Hepatocyte (in vitro differentiated cells): ENCODE results near the gene FILIP1L. TPM values are rescaled to one million over a fixed set of nuclear protein-coding genes. Genes with fewer than 3 reads are reported as not detected.
A peak's percentile ranks its signal among the peaks of the same experiment; 100 is the strongest.
"Not testable (repeated sequence)": the region's sequence is repeated elsewhere in the genome, so short reads cannot be mapped to it uniquely, and the experiment has no call there.

Experiments
- DNase-seq: peaks from one replicate; pipeline ENCODE4 v3.0.0-alpha.2; 2016; ENCODE audit warnings: low spot score
- H2AFZ ChIP-seq: fragments of 200-600 bp; sonication (generic); 2 replicates; pipeline ENCODE4 v1.6.0; 2016; ENCODE audit warnings: antibody characterized with exemption, mild to moderate bottlenecking
- H3K27ac ChIP-seq: fragments of 200-600 bp; sonication (generic); 2 replicates; pipeline ENCODE4 v1.5.1; 2016; ENCODE audit warnings: mild to moderate bottlenecking
- H3K27me3 ChIP-seq: fragments of 200-600 bp; sonication (generic); 2 replicates; pipeline ENCODE4 v1.6.1; 2016
- H3K36me3 ChIP-seq: fragments of 200-600 bp; sonication (generic); replicated peaks from 2 replicates; pipeline ENCODE4 v1.5.1; 2016; ENCODE audit warnings: low read depth; ENCODE audit not compliant: insufficient read depth
- H3K4me1 ChIP-seq: fragments of 200-600 bp; sonication (generic); 2 replicates; pipeline ENCODE4 v1.5.1; 2016; ENCODE audit warnings: mild to moderate bottlenecking, moderate library complexity; ENCODE audit not compliant: insufficient read depth
- H3K4me2 ChIP-seq: fragments of 200-600 bp; sonication (generic); 2 replicates; pipeline ENCODE4 v1.6.0; 2016
- H3K4me3 ChIP-seq: fragments of 200-600 bp; sonication (generic); 2 replicates; pipeline ENCODE4 v1.5.1; 2016; ENCODE audit warnings: mild to moderate bottlenecking
- H3K79me2 ChIP-seq: fragments of 200-600 bp; sonication (generic); 2 replicates; pipeline ENCODE4 v1.6.0; 2017; ENCODE audit warnings: mild to moderate bottlenecking
- H3K9me2 ChIP-seq: fragments of 200-600 bp; sonication (generic); replicated peaks from 2 replicates; pipeline ENCODE4 v1.6.0; 2017; ENCODE audit warnings: mild to moderate bottlenecking; ENCODE audit not compliant: insufficient read depth
- H3K9me3 ChIP-seq: fragments of 200-600 bp; sonication (generic); 2 replicates; pipeline ENCODE4 v1.5.1; 2016; ENCODE audit warnings: low read depth, mild to moderate bottlenecking
- H4K20me1 ChIP-seq: fragments of 200-600 bp; sonication (generic); 2 replicates; pipeline ENCODE4 v1.6.0; 2016; ENCODE audit warnings: mild to moderate bottlenecking; ENCODE audit not compliant: insufficient read depth, poor library complexity, severe bottlenecking
- CTCF ChIP-seq: fragments of 200-600 bp; sonication (generic); IDR thresholded peaks from 2 replicates; pipeline ENCODE4 v1.5.1; 2016; ENCODE audit warnings: antibody characterized with exemption, mild to moderate bottlenecking; ENCODE audit not compliant: poor library complexity
- EZH2 ChIP-seq: fragments of 200-600 bp; sonication (generic); IDR thresholded peaks from 2 replicates; pipeline ENCODE4 v1.6.1; 2016; ENCODE audit warnings: antibody characterized with exemption, mild to moderate bottlenecking, borderline replicate concordance
- EZH2phosphoT487 ChIP-seq: fragments of 200-600 bp; sonication (generic); IDR thresholded peaks from one replicate; pipeline ENCODE4 v1.6.1; 2018; ENCODE audit warnings: antibody characterized with exemption, mild to moderate bottlenecking, low read depth, moderate library complexity; ENCODE audit not compliant: unreplicated experiment, severe bottlenecking
- WGBS: methylation state at CpG from one replicate; pipeline ENCODE4 v1.1.6; 2016; ENCODE audit warnings: low lambda C conversion rate; ENCODE audit errors: missing lambda C conversion rate; 5-methylcytosine and 5-hydroxymethylcytosine counted together
- polyA plus RNA-seq: library from polyadenylated mRNA; unstranded; fragments of >200 nt; fragmentation: Nextera tagmentation; extraction: Ambion mirVana; gene quantifications from 2 replicates; pipeline ENCODE4 v1.2.1, GENCODE V29; 2016
- total RNA-seq: library from RNA; depleted of rRNA; stranded (reverse); fragments of >200 nt; gene quantifications from 2 replicates; pipeline ENCODE4 v1.2.3, GENCODE V29; 2014

Gene FILIP1L
- total and polyA plus RNA-seq, 2 experiments from 2014 or later, result 48.2 to 49.4 TPM

DNA sequence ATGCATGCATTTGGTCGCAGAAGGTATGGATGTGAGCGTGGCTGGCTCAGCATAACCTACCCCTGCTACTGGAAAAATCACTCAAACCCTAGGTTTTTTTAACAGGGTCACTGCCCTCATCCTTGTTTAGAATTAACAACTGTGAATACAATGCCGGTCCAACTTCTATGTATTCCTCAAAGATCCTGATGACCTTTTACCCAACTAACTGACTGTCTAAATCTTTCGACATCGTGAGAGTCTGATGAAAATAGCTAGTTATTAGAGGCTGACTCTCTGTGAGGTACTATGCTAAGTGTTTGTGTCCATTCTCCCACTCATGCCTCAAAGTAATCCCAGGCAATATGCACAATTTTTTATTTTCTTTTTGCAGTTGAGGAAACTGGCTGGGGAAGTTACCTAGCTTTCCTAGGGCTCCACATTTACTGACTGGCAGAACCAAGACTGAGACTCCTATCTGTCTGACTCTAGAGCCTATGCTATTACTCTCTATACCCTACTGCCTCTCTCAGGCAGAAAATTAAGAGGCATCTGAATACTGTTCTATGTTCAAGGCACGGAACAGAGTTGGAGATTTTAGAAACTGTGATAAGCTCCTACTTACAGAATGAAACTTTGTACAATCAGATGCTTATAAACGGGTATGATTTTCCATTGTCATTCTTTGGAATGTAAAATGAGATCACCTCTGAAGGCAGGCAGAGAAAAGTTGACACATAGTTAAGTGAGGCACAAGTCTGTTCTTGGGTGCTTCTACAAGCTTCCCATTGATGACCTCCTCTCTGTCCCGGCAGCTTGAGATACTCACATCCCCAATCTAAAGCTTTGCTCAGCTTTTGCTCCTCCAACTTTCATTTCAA is 56.4 kb downstream of the FILIP1L start:
- Histone ChIP-seq H3K9me3 (no peaks in the 10 kb centered on the region), H4K20me1 (no peaks in the 10 kb centered on the region), H3K4me3 (no peak overlapping the region), H3K4me1 (peaks cover 16% of the 10 kb centered on the region), H2AFZ (no peak overlapping the region), H3K79me2 (no peaks in the 10 kb centered on the region), H3K27ac (no peak overlapping the region), H3K4me2 (no peak overlapping the region), H3K27me3 (no peaks in the 10 kb centered on the region), H3K9me2 (no peaks in the 10 kb centered on the region), H3K36me3 (no peaks in the 10 kb centered on the region)
- 84% methylated on average over 8 of the region's 8 CpGs for WGBS
- no peak for DNase-seq
- TF ChIP-seq CTCF (peak; percentile 10), EZH2phosphoT487 (no peak), EZH2 (no peak)

DNA sequence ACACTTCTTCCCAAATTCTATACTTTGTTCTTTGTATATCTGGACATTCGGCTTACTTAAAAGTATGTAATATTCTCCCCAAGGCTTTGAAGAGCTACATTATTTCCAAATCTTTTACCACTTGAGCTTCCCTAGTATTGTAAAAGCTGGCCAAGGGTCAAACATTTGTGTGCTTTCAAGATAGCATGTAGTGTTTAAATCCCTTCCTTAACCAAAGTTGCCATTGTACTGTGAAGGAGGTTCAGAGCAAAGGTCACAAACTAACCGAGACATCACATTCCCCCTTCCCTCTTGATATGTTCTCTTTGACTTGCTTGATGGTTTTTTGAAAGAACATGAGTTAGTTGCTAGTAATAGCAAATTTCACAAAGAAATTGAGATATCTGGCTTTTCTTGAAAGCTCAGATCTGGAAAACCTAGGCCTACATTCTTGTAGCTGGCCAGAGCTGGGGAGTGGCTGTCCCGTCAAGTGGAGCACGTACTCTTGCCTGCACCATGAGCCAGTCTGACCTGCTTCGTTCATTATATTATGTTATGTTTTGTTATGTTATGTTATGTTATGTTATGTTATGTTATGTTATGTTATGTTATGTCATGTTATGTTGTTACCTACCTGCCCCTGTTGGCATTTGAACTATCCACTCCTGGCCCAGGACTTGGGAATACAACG is 60.2 kb downstream of the FILIP1L start:
- TF ChIP-seq EZH2, result no peak
- no peak for TF ChIP-seq EZH2phosphoT487
- TF ChIP-seq CTCF, result no peak

GRCh38 chr3:100051513-100051912 is 62.8 kb downstream of the FILIP1L start:
- not testable (repeated sequence) for H3K27me3 ChIP-seq, H3K4me2 ChIP-seq, H3K4me3 ChIP-seq, H3K36me3 ChIP-seq, H3K9me2 ChIP-seq, H3K9me3 ChIP-seq, H4K20me1 ChIP-seq, H3K79me2 ChIP-seq, DNase-seq, H3K27ac ChIP-seq, H2AFZ ChIP-seq
- peaks cover 40% of the 10 kb centered on the region for H3K4me1 ChIP-seq
- WGBS, result 100% methylated on average over 3 of the region's 3 CpGs

More for the DNA sequence above, 60.2 kb downstream of the FILIP1L start:
- DNase-seq, result peak; percentile 39
- H4K20me1 ChIP-seq, result no peaks in the 10 kb centered on the region
- no peak overlapping the region for H2AFZ ChIP-seq
- H3K9me2 ChIP-seq, result no peaks in the 10 kb centered on the region
- H3K4me3 ChIP-seq, result no peak overlapping the region
- H3K36me3 ChIP-seq, result no peaks in the 10 kb centered on the region
- H3K27ac ChIP-seq, result peak overlapping the region; percentile 65
- no peaks in the 10 kb centered on the region for H3K79me2 ChIP-seq
- 79% methylated on average over 6 of the region's 6 CpGs for WGBS
- H3K9me3 ChIP-seq, result no peaks in the 10 kb centered on the region
- peaks cover 17% of the 10 kb centered on the region for H3K4me1 ChIP-seq
- no peaks in the 10 kb centered on the region for H3K27me3 ChIP-seq
- no peak overlapping the region for H3K4me2 ChIP-seq

- Histone ChIP-seq H3K27me3 (no peaks in the 10 kb centered on the region), H3K9me2 (no peaks in the 10 kb centered on the region), H3K79me2 (no peaks in the 10 kb centered on the region), H3K9me3 (no peaks in the 10 kb centered on the region), H2AFZ (no peak overlapping the region), H3K4me2 (peak overlapping the region; percentile 40), H3K27ac (peak overlapping the region; percentile 84), H3K36me3 (no peaks in the 10 kb centered on the region), H3K4me1 (peaks cover 36% of the 10 kb centered on the region), H3K4me3 (no peak overlapping the region), H4K20me1 (no peaks in the 10 kb centered on the region)
- TF ChIP-seq EZH2phosphoT487, result no peak
- no peak for TF ChIP-seq EZH2
- TF ChIP-seq CTCF, result no peak
- WGBS, result 95% methylated on average over 3 of the region's 3 CpGs
- DNase-seq, result no peak
Measured at GRCh38 chr3:100048248-100048647, 66.1 kb downstream of the FILIP1L start.
